ENCODE results near the gene TUBAL3.

DNA sequence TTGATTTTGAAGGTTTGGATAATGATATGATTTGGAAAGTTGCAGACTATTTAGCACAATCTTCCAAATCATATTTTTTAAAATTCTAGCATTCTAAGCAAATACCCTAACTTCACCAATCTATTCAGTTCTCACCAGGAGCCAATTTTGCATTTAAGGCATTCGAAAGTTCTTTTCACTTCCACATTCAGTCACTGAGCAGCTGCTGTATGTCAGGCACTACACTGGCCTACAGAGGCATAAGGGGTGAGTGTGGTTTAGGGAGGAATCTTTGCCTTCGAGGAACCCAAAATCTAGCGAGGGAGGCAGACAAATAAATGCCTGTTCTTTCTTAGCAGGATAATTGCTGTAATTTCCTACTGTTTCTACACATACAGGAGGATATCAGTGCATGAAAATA is 50.6 kb downstream of the TUBAL3 start:
- TF ChIP-seq, protein P1, sequence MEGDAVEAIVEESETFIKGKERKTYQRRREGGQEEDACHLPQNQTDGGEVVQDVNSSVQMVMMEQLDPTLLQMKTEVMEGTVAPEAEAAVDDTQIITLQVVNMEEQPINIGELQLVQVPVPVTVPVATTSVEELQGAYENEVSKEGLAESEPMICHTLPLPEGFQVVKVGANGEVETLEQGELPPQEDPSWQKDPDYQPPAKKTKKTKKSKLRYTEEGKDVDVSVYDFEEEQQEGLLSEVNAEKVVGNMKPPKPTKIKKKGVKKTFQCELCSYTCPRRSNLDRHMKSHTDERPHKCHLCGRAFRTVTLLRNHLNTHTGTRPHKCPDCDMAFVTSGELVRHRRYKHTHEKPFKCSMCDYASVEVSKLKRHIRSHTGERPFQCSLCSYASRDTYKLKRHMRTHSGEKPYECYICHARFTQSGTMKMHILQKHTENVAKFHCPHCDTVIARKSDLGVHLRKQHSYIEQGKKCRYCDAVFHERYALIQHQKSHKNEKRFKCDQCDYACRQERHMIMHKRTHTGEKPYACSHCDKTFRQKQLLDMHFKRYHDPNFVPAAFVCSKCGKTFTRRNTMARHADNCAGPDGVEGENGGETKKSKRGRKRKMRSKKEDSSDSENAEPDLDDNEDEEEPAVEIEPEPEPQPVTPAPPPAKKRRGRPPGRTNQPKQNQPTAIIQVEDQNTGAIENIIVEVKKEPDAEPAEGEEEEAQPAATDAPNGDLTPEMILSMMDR (IDR thresholded peaks at IDR 0.05 in 8 of 11, conservative IDR thresholded peaks at IDR 0.05 in 3 of 11): no peak
- TF ChIP-seq POLR2A (IDR thresholded peaks at IDR 0.05): no peak

Measured in spleen (tissue), 7 donors.